H9 (cell line): ENCODE measurements around the gene NGF. TPM values are rescaled to one million over a fixed set of nuclear protein-coding genes. Genes with fewer than 3 reads are reported as not detected.

ENCODE experiments used
- DNase-seq: peaks from one replicate; pipeline ENCODE4 v3.0.0-alpha.2; 2017
- H2AFZ ChIP-seq: one replicate; pipeline ENCODE4 v1.6.1; 2013; ENCODE audit warnings: mild to moderate bottlenecking, low read length, control low read depth, moderate library complexity
- H2AK5ac ChIP-seq: 2 replicates; pipeline ENCODE4 v1.6.1; 2013; ENCODE audit warnings: low read length, control low read depth, mixed read lengths; ENCODE audit not compliant: insufficient read length
- H2BK120ac ChIP-seq: one replicate; pipeline ENCODE4 v1.6.1; 2013; ENCODE audit warnings: low read depth, mild to moderate bottlenecking, low read length, control low read depth, inconsistent platforms; ENCODE audit not compliant: poor library complexity, severe bottlenecking
- H2BK12ac ChIP-seq: 2 replicates; pipeline ENCODE4 v1.6.1; 2013; ENCODE audit warnings: low read length, control low read depth, mixed read lengths, low read depth; ENCODE audit not compliant: insufficient read length
- H2BK15ac ChIP-seq: 2 replicates; pipeline ENCODE4 v1.6.1; 2013; ENCODE audit warnings: low read depth, low read length, control low read depth
- H2BK20ac ChIP-seq: one replicate; pipeline ENCODE4 v1.6.1; 2013; ENCODE audit warnings: low read depth, mild to moderate bottlenecking, low read length, control low read depth, inconsistent platforms; ENCODE audit not compliant: poor library complexity, severe bottlenecking
- H2BK5ac ChIP-seq: 2 replicates; pipeline ENCODE4 v1.6.1; 2013; ENCODE audit warnings: low read length, control low read depth, mixed read lengths; ENCODE audit not compliant: insufficient read length
- H3K14ac ChIP-seq: 2 replicates; pipeline ENCODE4 v1.6.1; 2013; ENCODE audit warnings: low read length, control low read depth; ENCODE audit not compliant: insufficient read depth
- H3K18ac ChIP-seq: 2 replicates; pipeline ENCODE4 v1.6.1; 2013; ENCODE audit warnings: low read depth, mild to moderate bottlenecking, mixed read lengths, low read length, control low read depth; ENCODE audit not compliant: insufficient read length
- H3K23ac ChIP-seq: 2 replicates; pipeline ENCODE4 v1.6.1; 2013; ENCODE audit warnings: low read length, control low read depth, mixed read lengths, low read depth; ENCODE audit not compliant: insufficient read length
- H3K23me2 ChIP-seq: 2 replicates; pipeline ENCODE4 v1.6.1; 2013; ENCODE audit warnings: low read depth, mild to moderate bottlenecking, mixed read lengths, low read length, control low read depth; ENCODE audit not compliant: insufficient read length, poor library complexity, severe bottlenecking
- H3K27ac ChIP-seq: 2 replicates; pipeline ENCODE4 v1.5.1; 2013; ENCODE audit warnings: low read length, control low read depth, mixed read lengths, low read depth; ENCODE audit not compliant: insufficient read length
- H3K27me3 ChIP-seq: 2 replicates; pipeline ENCODE4 v1.6.1; 2013; ENCODE audit warnings: low read length, control low read depth, inconsistent platforms; ENCODE audit not compliant: insufficient read depth
- H3K4ac ChIP-seq: 2 replicates; pipeline ENCODE4 v1.6.1; 2013; ENCODE audit warnings: low read depth, mild to moderate bottlenecking, control low read depth, inconsistent platforms, low read length, moderate library complexity
- H3K4me1 ChIP-seq: 2 replicates; pipeline ENCODE4 v1.6.1; 2013; ENCODE audit warnings: low read length, control low read depth, inconsistent platforms; ENCODE audit not compliant: insufficient read depth
- H3K4me2 ChIP-seq: 2 replicates; pipeline ENCODE4 v1.6.1; 2013; ENCODE audit warnings: low read length, control low read depth, mixed read lengths; ENCODE audit not compliant: insufficient read length, insufficient read depth
- H3K56ac ChIP-seq: 2 replicates; pipeline ENCODE4 v1.6.1; 2013; ENCODE audit warnings: low read depth, mild to moderate bottlenecking, mixed read lengths, low read length, control low read depth; ENCODE audit not compliant: insufficient read length
- H3K79me1 ChIP-seq: 2 replicates; pipeline ENCODE4 v1.6.1; 2013; ENCODE audit warnings: low read depth, mild to moderate bottlenecking, moderate library complexity, low read length, control low read depth, inconsistent platforms; ENCODE audit not compliant: insufficient read depth, poor library complexity, severe bottlenecking
- H3K79me2 ChIP-seq: 2 replicates; pipeline ENCODE4 v1.6.1; 2013; ENCODE audit warnings: low read length, control low read depth, inconsistent platforms; ENCODE audit not compliant: insufficient read depth
- H3K9ac ChIP-seq: 2 replicates; pipeline ENCODE4 v1.6.1; 2013; ENCODE audit warnings: low read length, control low read depth, mixed read lengths; ENCODE audit not compliant: insufficient read length; ENCODE audit errors: extremely low read depth
- H3K9me3 ChIP-seq: one replicate; pipeline ENCODE4 v1.6.1; 2013; ENCODE audit warnings: low read depth, low read length, inconsistent platforms; ENCODE audit not compliant: control insufficient read depth
- H3T11ph ChIP-seq: one replicate; pipeline ENCODE4 v1.6.1; 2013; ENCODE audit warnings: mild to moderate bottlenecking, low read length, control low read depth, inconsistent platforms
- H4K20me1 ChIP-seq: one replicate; pipeline ENCODE4 v1.6.1; 2013; ENCODE audit not compliant: control insufficient read depth, insufficient read length, insufficient read depth
- H4K5ac ChIP-seq: 2 replicates; pipeline ENCODE4 v1.6.1; 2013; ENCODE audit warnings: low read depth, mild to moderate bottlenecking, mixed read lengths, low read length, control low read depth; ENCODE audit not compliant: insufficient read length
- H4K8ac ChIP-seq: replicated peaks from 2 replicates; pipeline ENCODE4 v1.6.1; 2013; ENCODE audit warnings: low read length, control low read depth, mixed read lengths, low read depth; ENCODE audit not compliant: insufficient read length
- H4K91ac ChIP-seq: 2 replicates; pipeline ENCODE4 v1.6.1; 2013; ENCODE audit warnings: low read depth, mild to moderate bottlenecking, moderate library complexity, mixed read lengths, low read length, control low read depth; ENCODE audit not compliant: insufficient read length
- H3K27ac Mint-ChIP-seq, 3 experiments: 2 replicates in 2 of 3; 3 replicates in 1 of 3; pipeline ENCODE4 v1.8.0; 2020 to 2021; ENCODE audit warnings: mixed read lengths in 3 of 3, mild to moderate bottlenecking in 1 of 3, moderate library complexity in 1 of 3
- H3K27me3 Mint-ChIP-seq: 2 replicates; pipeline ENCODE4 v1.8.0; 2021; ENCODE audit warnings: low read depth, mild to moderate bottlenecking, moderate library complexity, mixed read lengths
- H3K36me3 Mint-ChIP-seq, 3 experiments: 2 replicates in 2 of 3; 3 replicates in 1 of 3; pipeline ENCODE4 v1.8.0; 2020 to 2021; ENCODE audit warnings: low read depth in 3 of 3, mixed read lengths in 3 of 3; ENCODE audit not compliant: insufficient read depth in 1 of 3
- H3K4me1 Mint-ChIP-seq, 2 experiments: 2 replicates each; pipeline ENCODE4 v1.8.0; 2020; ENCODE audit warnings: mixed read lengths in 2 of 2
- H3K4me3 Mint-ChIP-seq, 2 experiments: 2 replicates in 1 of 2; 3 replicates in 1 of 2; pipeline ENCODE4 v1.8.0; 2020 to 2021; ENCODE audit warnings: mild to moderate bottlenecking in 2 of 2, mixed read lengths in 2 of 2, moderate library complexity in 1 of 2
- H3K9me3 Mint-ChIP-seq, 2 experiments: 2 replicates in 1 of 2; 3 replicates in 1 of 2; pipeline ENCODE4 v1.8.0; 2020; ENCODE audit warnings: mild to moderate bottlenecking in 2 of 2, mixed read lengths in 2 of 2, moderate library complexity in 1 of 2
- CTCF ChIP-seq: fragments of 200-600 bp; sonication (generic); conservative IDR thresholded peaks from 3 replicates; pipeline ENCODE4 v1.8.0; 2021; ENCODE audit warnings: antibody characterized with exemption, mild to moderate bottlenecking
- WGBS: extraction: QIAGEN DNeasy Blood & Tissue Kit; methylation state at CpG from one replicate; pipeline ENCODE4 v1.1.7; 2013; ENCODE audit warnings: missing lambda C conversion rate, low lambda C conversion rate, mixed read lengths; ENCODE audit not compliant: insufficient read length; ENCODE audit errors: extremely low coverage; 5-methylcytosine and 5-hydroxymethylcytosine counted together
- total RNA-seq: library from RNA; stranded (reverse); gene quantifications from 2 replicates; pipeline ENCODE4 v1.2.1, GENCODE V29; 2021

The NGF gene
- total RNA-seq, 1 experiment from 2014 or later = 0.22 TPM

- Mint-ChIP-seq H3K36me3 (peaks cover 0 to 1% (median 0%) of the 10 kb centered on the region in 3 experiments; a peak in 3 of 7 replicates), H3K4me3 (no peak overlapping the region), H3K9me3 (0 out of 5 replicates have a peak, but pooled peaks cover 0 to 3% of the 10 kb centered on the region in 2 experiments), H3K27ac (peak overlapping the region in 1 of 3 experiments; percentile 54; a peak in 1 of 7 replicates), H3K4me1 (peaks cover 19 to 21% of the 10 kb centered on the region in 2 experiments), H3K27me3 (no peaks in the 10 kb centered on the region)
- peaks cover 2% of the 10 kb centered on the region; the same call in 1 of the 2 replicates for H3K4me1 ChIP-seq
- H2AK5ac ChIP-seq = no peak overlapping the region
- H3K18ac ChIP-seq = no peak overlapping the region
- H3K56ac ChIP-seq = no peak overlapping the region
- no peak overlapping the region for H3K27ac ChIP-seq
- no peak overlapping the region for H3K9ac ChIP-seq
- H3K79me2 ChIP-seq = no peaks in the 10 kb centered on the region
- no peak overlapping the region for H2BK15ac ChIP-seq
- TF ChIP-seq CTCF = no peak
- H2BK120ac ChIP-seq = no peak overlapping the region
- no peak overlapping the region for H2BK20ac ChIP-seq
- no peak overlapping the region for H2AFZ ChIP-seq
- H3K14ac ChIP-seq = no peak overlapping the region
- H4K91ac ChIP-seq = no peak overlapping the region
- no peak overlapping the region for H4K5ac ChIP-seq
- H2BK12ac ChIP-seq = no peak overlapping the region
- no peaks in the 10 kb centered on the region for H3K9me3 ChIP-seq
- no peak overlapping the region for H3K4ac ChIP-seq
- H3K27me3 ChIP-seq = no peaks in the 10 kb centered on the region
- no peaks in the 10 kb centered on the region for H3K23me2 ChIP-seq
- no peak overlapping the region for H3T11ph ChIP-seq
- no peaks in the 10 kb centered on the region for H3K79me1 ChIP-seq
- H4K20me1 ChIP-seq = no peaks in the 10 kb centered on the region
- H3K4me2 ChIP-seq = no peak overlapping the region
- H2BK5ac ChIP-seq = no peak overlapping the region
- no peak overlapping the region for H4K8ac ChIP-seq
- H3K23ac ChIP-seq = no peak overlapping the region
- no peak for DNase-seq
- no CpG with 5 or more reads among the region's 3 CpGs for WGBS
These were observed 44.1 kb downstream of the NGF start for GRCh38 chr1:115293899-115294298.
